ENCODE results near the gene PHACTR1.

Gene PHACTR1

DNA sequence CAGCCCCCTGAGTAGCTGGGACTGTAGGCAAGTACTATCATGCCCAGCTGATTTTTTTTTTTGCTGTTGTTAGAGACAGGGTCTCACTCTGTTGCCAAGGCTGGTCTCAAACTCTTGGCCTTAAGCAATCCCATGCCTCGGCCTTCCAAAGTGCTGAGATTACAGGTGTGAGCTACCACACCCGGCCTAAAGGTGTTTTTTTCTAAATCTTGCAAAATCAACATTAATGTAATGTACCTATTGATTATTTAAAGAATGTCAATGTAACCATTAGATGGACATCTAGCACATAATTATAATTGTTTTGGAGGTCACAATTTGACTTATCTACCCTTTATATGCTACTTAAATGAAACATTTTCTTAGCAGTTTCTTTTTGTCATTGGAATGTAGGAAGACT, 126.1 kb downstream of the PHACTR1 start:
- TF ChIP-seq GABPA (IDR thresholded peaks at IDR 0.05; ENCODE audit: low read depth): no peak
- no peak for TF ChIP-seq SPI1 (IDR thresholded peaks at IDR 0.05; ENCODE audit: borderline replicate concordance, low read depth)
- no peak for TF ChIP-seq POLR2AphosphoS5 (IDR thresholded peaks at IDR 0.05; ENCODE audit: low read depth)
- TF ChIP-seq, protein P1, sequence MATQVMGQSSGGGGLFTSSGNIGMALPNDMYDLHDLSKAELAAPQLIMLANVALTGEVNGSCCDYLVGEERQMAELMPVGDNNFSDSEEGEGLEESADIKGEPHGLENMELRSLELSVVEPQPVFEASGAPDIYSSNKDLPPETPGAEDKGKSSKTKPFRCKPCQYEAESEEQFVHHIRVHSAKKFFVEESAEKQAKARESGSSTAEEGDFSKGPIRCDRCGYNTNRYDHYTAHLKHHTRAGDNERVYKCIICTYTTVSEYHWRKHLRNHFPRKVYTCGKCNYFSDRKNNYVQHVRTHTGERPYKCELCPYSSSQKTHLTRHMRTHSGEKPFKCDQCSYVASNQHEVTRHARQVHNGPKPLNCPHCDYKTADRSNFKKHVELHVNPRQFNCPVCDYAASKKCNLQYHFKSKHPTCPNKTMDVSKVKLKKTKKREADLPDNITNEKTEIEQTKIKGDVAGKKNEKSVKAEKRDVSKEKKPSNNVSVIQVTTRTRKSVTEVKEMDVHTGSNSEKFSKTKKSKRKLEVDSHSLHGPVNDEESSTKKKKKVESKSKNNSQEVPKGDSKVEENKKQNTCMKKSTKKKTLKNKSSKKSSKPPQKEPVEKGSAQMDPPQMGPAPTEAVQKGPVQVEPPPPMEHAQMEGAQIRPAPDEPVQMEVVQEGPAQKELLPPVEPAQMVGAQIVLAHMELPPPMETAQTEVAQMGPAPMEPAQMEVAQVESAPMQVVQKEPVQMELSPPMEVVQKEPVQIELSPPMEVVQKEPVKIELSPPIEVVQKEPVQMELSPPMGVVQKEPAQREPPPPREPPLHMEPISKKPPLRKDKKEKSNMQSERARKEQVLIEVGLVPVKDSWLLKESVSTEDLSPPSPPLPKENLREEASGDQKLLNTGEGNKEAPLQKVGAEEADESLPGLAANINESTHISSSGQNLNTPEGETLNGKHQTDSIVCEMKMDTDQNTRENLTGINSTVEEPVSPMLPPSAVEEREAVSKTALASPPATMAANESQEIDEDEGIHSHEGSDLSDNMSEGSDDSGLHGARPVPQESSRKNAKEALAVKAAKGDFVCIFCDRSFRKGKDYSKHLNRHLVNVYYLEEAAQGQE (IDR thresholded peaks at IDR 0.05; ENCODE audit: insufficient replicate concordance, low read depth): no peak
- TF ChIP-seq, protein P2, sequence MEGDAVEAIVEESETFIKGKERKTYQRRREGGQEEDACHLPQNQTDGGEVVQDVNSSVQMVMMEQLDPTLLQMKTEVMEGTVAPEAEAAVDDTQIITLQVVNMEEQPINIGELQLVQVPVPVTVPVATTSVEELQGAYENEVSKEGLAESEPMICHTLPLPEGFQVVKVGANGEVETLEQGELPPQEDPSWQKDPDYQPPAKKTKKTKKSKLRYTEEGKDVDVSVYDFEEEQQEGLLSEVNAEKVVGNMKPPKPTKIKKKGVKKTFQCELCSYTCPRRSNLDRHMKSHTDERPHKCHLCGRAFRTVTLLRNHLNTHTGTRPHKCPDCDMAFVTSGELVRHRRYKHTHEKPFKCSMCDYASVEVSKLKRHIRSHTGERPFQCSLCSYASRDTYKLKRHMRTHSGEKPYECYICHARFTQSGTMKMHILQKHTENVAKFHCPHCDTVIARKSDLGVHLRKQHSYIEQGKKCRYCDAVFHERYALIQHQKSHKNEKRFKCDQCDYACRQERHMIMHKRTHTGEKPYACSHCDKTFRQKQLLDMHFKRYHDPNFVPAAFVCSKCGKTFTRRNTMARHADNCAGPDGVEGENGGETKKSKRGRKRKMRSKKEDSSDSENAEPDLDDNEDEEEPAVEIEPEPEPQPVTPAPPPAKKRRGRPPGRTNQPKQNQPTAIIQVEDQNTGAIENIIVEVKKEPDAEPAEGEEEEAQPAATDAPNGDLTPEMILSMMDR (IDR thresholded peaks at IDR 0.05; ENCODE audit: insufficient read depth, low read length): no peak

GRCh38 chr6:12844284-12845223, 128.0 kb downstream of the PHACTR1 start:
- Histone ChIP-seq H3K27me3 (ENCODE audit: insufficient read depth, poor library complexity, severe bottlenecking) (peaks cover 3% of the 10 kb centered on the region), H3K27ac (replicated peaks) (no peak overlapping the region), H3K4me3 (replicated peaks; ENCODE audit: insufficient read depth, low read length) (no peak overlapping the region)
- TF ChIP-seq, protein P2 (IDR thresholded peaks at IDR 0.05; ENCODE audit: insufficient read depth, low read length): peak; percentile 43
- TF ChIP-seq SPI1 (IDR thresholded peaks at IDR 0.05; ENCODE audit: borderline replicate concordance, low read depth): no peak
- DNase-seq (ENCODE audit: low read depth in 1 of 2, low spot score in 1 of 2): no peak

More for the DNA sequence above, 126.1 kb downstream of the PHACTR1 start:
- Histone ChIP-seq H3K27ac (replicated peaks) (no peak overlapping the region), H3K4me3 (replicated peaks; ENCODE audit: insufficient read depth, low read length) (no peak overlapping the region), H3K27me3 (ENCODE audit: insufficient read depth, poor library complexity, severe bottlenecking) (no peaks in the 10 kb centered on the region)
- no peak for DNase-seq (ENCODE audit: low read depth in 1 of 2, low spot score in 1 of 2)

DNA sequence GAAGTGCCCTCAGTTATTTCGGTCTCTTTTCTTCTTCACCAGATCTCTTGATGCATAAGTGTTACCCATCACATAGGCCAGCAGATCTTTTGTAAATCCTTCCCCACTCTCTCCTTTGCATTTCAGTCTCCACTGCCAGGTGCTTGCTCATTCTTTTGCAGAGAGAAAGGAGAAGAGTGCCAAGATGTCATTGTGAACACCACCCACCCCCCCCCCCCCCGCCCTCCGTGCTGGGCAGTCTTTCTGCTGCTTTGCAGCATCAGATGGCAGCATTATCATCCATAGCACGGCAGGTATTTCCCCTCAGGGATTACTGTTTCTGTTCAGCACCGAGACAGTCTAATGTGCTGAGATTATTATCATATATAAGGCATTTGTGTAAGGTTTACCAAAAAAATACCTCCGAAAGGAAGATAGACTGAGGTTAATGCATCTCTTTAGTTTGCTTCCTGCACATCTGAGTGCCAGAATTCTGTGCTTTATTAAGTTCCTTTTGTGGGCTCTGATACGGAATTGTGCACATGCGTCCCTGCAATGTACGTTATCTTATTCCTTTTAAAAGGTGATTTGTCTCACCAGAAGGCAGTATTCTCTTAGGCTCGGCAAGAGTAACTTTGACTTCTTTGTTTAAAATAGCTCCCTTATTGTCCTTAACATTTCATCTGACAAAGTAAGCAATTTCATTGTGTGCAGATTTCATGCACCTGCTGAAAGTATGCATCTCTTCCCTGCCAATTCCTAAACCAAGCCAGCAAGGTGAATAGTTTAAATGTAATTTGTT, 128.8 kb downstream of the PHACTR1 start:
- no peak for DNase-seq (ENCODE audit: low read depth in 1 of 2, low spot score in 1 of 2)
- H3K27ac ChIP-seq (replicated peaks): no peak overlapping the region
- no peak for TF ChIP-seq GABPA (IDR thresholded peaks at IDR 0.05; ENCODE audit: low read depth)
- no peak for TF ChIP-seq POLR2AphosphoS5 (IDR thresholded peaks at IDR 0.05; ENCODE audit: low read depth)
- TF ChIP-seq SPI1 (IDR thresholded peaks at IDR 0.05; ENCODE audit: borderline replicate concordance, low read depth): no peak
- TF ChIP-seq, protein P2 (IDR thresholded peaks at IDR 0.05; ENCODE audit: insufficient read depth, low read length): no peak
- TF ChIP-seq, protein P1 (IDR thresholded peaks at IDR 0.05; ENCODE audit: insufficient replicate concordance, low read depth): no peak
- H3K27me3 ChIP-seq (ENCODE audit: insufficient read depth, poor library complexity, severe bottlenecking): peaks cover 3% of the 10 kb centered on the region
- no peak overlapping the region for H3K4me3 ChIP-seq (replicated peaks; ENCODE audit: insufficient read depth, low read length)
